ENCODE data around the gene NOTCH2.
A peak's percentile ranks its signal among the peaks of the same experiment; 100 is the strongest.
"Not testable (repeated sequence)": the region's sequence is repeated elsewhere in the genome, so short reads cannot be mapped to it uniquely, and the experiment has no call there.

Gene NOTCH2

DNA sequence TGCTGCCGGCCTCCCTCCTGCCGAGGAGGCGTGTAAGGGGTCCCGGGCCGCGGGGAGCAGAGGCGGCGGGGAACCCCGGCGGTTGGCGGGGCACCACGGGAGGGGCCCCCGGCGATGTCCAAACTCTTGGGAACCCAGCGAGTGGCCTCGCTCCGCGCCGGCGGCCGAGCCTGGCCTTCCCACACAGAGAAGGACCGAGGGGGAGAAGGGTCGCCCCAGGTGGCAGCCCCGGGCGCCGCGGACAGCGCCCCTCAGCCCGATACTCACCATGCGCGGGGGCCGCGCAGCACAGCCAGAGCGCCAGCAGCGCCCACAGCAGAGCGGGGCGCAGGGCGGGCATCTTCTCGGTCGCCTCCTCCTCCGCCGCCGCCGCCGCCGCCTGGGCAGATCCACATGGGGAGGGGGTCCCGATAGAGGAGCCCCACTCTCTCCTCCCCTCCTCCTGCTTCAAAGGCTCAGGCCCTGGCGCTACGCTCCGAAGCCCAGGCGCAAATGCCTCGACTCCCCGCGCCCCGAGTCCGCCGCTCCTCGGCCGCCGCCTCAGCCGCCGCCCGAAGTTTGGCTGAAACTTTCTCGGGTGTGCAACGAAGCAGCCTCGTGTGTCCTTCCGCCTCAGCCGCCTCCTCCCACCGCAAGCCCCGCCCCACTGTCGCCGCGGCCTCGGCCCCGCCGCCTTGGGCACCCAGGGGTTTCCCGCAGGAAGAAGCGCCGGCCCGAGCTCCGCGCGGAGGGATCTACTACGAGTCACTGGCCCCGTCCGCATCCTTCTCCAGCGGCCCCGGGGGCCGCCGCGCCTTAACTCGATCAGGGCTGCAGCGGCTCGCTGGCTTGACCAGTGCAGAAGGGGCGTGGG lies at the start of gene NOTCH2:
TSS of gene NOTCH2 (minus strand) at position 596 of the 853 bp plus-strand sequence. CDS start at position 340, 256 bp downstream.
- DNase-seq: peak in 3 of 4 experiments; percentile 20 to 58 (median 32)

DNA sequence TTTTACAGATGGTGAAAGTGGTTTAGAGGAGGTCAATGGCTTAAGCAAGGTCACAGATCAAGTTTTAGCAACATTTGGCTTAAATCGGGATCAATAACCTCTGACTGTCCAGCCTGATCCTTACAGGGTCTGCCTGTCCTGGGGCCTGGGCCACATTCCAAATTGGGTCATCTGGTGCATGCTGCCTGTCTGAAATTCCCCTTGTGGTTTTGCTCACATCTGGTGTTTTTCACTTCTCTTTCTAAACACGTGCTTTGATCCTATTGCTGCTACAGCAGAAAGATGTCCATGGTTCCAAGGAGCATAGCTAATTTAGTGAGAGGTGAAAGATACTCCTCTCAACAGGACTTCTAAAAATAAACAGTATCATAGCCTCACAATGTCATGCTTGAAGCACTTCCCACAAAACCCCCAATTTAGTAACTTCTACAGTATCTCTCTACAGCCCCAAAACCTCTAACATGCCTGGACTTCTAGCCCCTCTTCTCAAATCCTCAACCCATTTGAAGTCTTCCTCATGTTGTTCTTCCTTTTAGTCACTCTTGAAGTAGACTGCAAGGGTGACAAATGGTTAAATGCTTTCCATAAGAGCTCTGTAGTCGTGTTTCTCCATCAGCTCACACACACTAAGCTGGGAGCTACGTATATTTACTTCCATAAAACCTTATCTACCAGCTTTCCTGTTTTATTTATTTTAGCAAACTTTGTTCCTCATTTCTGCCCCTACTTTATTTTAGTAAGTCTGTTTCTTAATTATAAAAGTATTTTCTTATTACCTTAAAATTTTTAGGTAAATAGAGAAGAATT lies 48.1 kb upstream of the NOTCH2 start:
- DNase-seq: not testable (repeated sequence)

- DNase-seq: not testable (repeated sequence)
These were observed 46.6 kb upstream of the NOTCH2 start for GRCh38 chr1:120116094-120116493.

GRCh38 chr1:120113134-120113533 lies 43.7 kb upstream of the NOTCH2 start:
- DNase-seq: not testable (repeated sequence)

DNA sequence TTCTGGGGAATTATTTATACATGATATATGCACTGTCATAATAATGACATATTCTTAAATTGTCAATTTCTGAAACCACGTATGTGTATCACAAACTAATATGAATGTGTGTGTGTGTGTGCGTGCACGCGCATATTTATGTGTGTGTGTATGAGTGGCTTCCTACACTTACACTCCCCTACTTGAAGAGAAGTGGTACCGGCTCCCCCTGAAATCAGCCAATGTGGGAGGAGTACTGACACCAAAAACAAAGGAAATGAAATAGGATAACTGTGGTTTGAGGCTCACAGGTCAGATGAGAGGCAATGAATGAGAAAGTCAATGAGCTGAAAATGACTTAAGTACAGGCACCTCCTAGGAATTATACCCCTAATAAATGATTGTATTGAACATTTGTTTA lies 42.8 kb upstream of the NOTCH2 start:
- not testable (repeated sequence) for DNase-seq

DNA sequence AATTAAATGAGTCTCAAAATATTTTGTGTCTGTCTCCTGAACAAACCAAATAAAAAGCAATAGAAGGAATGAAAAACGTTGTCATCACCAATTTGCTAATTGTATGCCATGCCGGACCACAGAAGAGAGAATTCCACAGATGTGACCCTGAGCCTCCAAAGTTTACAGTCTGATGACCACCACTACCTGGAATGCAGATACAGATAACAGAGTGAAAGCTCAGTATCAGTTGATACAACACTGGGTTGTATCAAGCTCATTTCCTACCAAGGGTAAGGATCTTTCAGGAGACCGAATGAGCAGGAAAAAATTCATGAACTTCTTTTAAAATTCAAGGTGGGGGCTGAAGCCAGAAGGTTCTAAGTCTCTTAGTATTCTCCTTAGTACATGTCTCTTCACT lies 42.3 kb upstream of the NOTCH2 start:
- not testable (repeated sequence) for DNase-seq

- DNase-seq: not testable (repeated sequence)
These were observed 41.5 kb upstream of the NOTCH2 start for GRCh38 chr1:120111008-120111407.

DNA sequence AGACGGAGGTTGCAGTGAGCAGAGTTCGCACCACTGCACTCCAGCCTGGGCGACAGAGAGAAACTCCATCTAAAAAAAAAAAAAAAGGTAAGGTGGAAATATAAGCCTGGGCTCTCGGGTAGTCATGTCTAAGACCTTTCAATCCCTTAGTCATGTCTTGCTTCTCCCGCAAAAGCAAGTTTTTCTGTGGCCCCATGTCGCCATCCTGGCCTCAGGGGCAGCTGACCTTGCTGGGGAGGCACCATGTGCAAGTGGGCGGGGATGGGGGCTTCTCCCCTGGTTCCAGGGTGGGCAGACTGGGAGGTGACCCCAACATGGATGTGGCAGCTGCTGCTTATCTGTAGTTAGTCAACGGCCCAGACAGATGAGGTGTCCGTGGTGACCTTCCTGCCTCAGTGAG lies 40.2 kb upstream of the NOTCH2 start:
- not testable (repeated sequence) for DNase-seq

DNA sequence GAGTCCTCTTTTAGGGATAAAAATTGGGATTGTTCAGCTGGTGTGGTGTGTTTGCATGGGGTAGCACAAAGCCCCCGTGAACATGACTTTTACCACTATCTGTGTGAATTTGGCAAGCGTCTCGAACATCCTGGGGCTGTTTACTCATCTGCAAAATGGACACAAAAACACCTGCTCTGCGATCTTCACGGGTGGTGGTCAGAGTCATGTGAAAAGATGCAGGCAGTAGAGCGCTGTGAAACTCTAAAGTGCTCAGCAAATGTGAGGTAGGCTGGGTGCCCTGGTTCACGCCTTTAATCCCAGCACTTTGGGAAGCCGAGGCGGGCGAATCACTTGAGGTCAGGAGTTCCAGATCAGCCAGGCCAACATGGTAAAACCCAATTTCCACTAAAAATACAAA lies 39.7 kb upstream of the NOTCH2 start:
- not testable (repeated sequence) for DNase-seq

- DNase-seq: not testable (repeated sequence)
These were observed 35.8 kb upstream of the NOTCH2 start for GRCh38 chr1:120105288-120105687.

- not testable (repeated sequence) for DNase-seq
These were observed 34.3 kb upstream of the NOTCH2 start for GRCh38 chr1:120103768-120104167.

DNA sequence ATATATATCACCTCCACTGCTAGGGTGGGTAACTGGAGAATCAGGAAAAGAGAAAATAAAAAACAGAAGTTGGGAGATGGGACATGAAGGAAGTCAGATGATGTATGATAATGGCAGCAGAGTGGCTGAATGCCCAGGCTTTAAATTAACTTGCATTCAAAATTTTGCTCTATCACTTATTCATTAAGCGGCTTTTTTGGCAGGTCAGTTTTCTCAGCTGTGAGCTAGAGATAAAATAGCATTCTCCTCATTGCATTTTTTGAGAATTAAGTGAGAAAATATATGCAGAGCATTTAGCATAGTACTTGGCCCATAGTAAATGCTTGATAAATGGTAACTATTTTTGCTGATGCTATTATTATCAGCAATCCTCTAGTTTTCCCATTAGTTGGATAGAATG lies 32.1 kb upstream of the NOTCH2 start:
- DNase-seq: not testable (repeated sequence)

DNA sequence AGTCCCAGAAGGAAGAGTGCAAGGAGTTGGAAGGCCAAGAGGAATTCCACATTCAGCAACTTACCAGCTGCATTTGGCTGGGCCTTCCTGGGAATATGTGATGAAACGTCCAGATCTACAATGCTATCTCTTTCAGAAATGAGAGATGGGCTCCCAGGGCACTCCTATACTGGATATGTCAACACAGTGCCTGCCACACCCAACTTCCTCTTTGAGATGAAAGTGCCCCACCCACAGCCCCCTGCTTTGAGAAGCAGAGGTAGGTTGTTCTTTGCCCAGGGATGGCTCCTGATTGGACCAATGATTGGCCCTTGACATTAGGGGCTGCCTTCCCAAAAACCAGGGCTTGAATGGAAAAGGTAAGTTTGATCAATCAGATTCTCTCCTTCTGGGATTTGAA lies 31.1 kb upstream of the NOTCH2 start:
- not testable (repeated sequence) for DNase-seq

- not testable (repeated sequence) for DNase-seq
These were observed 29.7 kb upstream of the NOTCH2 start for GRCh38 chr1:120098986-120099759.

DNA sequence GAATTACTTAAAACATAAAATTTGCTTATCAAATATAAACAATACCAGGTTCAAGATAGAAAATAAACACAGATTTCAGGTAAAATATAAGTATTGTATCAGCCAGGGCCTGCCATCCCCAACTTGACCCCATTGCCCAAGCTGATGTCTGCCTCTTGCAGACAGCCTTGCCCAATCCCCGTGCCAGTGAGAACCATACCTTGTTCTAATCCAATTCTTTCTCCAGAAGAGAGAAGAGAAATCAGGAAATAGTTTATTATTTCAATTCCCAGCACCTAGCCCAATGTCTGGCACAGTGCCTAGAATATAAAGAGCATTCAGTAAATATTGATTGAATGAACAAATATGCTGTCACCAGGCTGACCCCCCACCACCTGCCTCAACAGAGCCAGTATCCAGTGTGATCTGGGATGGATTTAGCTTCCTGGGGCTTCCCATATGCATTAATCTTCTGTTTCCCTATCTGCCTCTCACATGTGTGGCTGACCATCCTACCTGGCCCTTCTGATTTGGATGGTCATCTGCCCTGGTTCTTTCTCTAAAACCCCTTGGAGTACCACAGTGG lies 27.6 kb upstream of the NOTCH2 start:
- DNase-seq: not testable (repeated sequence)

DNA sequence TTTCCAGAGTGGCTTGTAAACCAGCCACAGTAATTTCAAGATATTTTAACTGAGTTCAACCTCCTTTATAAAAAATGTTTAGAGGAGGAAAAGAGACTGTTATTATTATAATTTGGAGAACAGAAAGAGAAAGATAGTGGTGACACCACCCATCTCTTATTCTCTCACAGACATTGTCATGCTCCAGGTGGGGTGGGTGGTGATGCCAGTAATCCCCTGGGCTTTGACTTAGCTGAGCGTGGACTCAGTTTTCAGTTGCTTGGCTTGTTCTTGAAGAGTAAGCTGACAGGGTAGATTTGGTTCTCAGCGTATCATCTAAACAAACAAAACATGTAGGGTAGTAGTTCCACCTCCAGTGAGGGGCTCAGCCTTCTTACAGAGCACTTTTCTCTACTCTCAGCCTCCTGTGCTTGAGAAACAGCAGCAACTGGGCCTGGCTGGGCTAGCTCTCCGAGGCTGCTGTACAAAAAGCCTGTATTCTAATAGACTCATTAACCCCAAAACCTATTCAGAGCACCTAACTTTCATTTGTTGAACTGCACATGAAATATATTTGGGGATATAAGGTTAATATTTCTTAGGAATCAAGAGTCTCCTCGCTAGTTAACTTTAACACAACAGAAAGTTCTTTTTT lies 24.2 kb upstream of the NOTCH2 start:
- DNase-seq: not testable (repeated sequence)

DNA sequence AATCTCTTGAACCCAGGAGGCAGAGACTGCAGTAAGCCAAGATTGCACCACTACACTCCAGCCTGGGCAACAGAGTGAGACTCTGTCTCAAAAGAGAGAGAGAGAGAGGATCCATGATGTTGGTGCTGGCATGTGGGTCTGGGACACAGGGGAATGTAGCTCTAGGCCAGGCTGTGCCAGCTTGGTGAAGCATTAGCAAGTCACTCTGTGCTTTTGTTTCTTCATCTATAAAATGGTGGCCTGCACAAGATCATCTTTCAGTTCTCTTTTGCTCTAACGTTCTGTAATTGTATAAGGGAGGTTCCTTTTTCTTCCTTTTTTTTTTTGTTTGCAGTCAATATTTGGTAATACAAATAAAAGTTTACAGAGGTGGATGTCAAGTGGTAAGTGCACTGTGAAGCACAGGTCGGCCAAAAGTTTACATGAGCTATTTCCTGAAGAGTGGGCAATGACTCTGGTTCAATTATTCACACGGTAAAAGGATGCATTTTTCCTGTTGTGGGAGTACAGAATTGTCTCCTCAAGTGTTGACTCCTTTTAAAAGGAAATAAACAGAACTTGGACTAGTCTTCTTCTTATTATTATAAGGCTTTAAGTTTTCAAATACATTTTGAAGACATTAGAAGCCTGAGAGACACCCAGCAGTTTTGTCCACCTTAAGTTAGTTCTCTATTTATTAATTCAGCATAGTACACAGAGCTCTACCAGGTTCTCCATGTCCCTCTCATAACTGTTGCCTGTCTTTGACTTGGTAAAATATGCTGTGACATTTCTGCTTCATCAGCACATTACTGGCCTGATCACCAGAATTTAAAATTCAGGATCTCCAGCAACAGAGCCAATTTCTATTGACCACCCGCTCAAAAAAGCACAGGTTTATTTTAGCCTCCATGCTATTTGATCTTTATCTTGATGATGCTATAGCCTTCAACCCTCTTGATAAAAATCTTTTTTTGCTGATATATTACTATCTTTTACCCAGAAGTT lies 23.1 kb upstream of the NOTCH2 start:
- DNase-seq: not testable (repeated sequence)

GRCh38 chr1:120090830-120091229 lies 21.4 kb upstream of the NOTCH2 start:
- DNase-seq: not testable (repeated sequence)

- peak in 1 of 4 experiments; percentile 1 for DNase-seq
These were observed 18.5 kb upstream of the NOTCH2 start for GRCh38 chr1:120087959-120088358.

- not testable (repeated sequence) for DNase-seq
These were observed 405 bp upstream of the NOTCH2 start for GRCh38 chr1:120069920-120070214.

GRCh38 chr1:120068683-120069066 lies 787 bp downstream of the NOTCH2 start:
- not testable (repeated sequence) for DNase-seq
